Mesendoderm (in vitro differentiated cells): ENCODE measurements around the gene RITA1.

Experiments used
- DNase-seq: peaks from one replicate; pipeline ENCODE4 v3.0.0; 2013
- H2AK5ac ChIP-seq: 2 replicates; pipeline ENCODE4 v1.6.1; 2013; ENCODE audit warnings: low read length, inconsistent platforms
- H2BK120ac ChIP-seq: 2 replicates; pipeline ENCODE4 v1.6.1; 2013; ENCODE audit warnings: low read depth, mild to moderate bottlenecking, low read length, moderate library complexity, mixed read lengths
- H2BK15ac ChIP-seq: replicated peaks from 2 replicates; pipeline ENCODE4 v1.6.1; 2013; ENCODE audit warnings: low read depth, mild to moderate bottlenecking, moderate library complexity
- H2BK5ac ChIP-seq: 2 replicates; pipeline ENCODE4 v1.6.1; 2013; ENCODE audit warnings: low read length, inconsistent platforms
- H3K18ac ChIP-seq: 2 replicates; pipeline ENCODE4 v1.6.1; 2013; ENCODE audit warnings: mild to moderate bottlenecking, low read length, mixed read lengths
- H3K23ac ChIP-seq: one replicate; pipeline ENCODE4 v1.6.1; 2013; ENCODE audit warnings: low read length
- H3K27ac ChIP-seq: 2 replicates; pipeline ENCODE4 v1.5.1; 2013; ENCODE audit warnings: low read depth, mild to moderate bottlenecking, inconsistent platforms, low read length, moderate library complexity
- H3K27me3 ChIP-seq: 2 replicates; pipeline ENCODE4 v1.6.1; 2013; ENCODE audit warnings: low read length, control low read depth, mild to moderate bottlenecking, inconsistent platforms; ENCODE audit not compliant: insufficient read depth, poor library complexity
- H3K36me3 ChIP-seq: 2 replicates; pipeline ENCODE4 v1.6.1; 2013; ENCODE audit warnings: low read length, inconsistent platforms; ENCODE audit not compliant: control insufficient read depth, insufficient read depth
- H3K4ac ChIP-seq: one replicate; pipeline ENCODE4 v1.6.1; 2013; ENCODE audit warnings: low read depth, mild to moderate bottlenecking, low read length, moderate library complexity
- H3K4me1 ChIP-seq: 2 replicates; pipeline ENCODE4 v1.6.1; 2013; ENCODE audit warnings: low read depth, low read length, inconsistent platforms; ENCODE audit not compliant: control insufficient read depth
- H3K4me2 ChIP-seq: 2 replicates; pipeline ENCODE4 v1.6.1; 2013; ENCODE audit warnings: low read length
- H3K4me3 ChIP-seq: 2 replicates; pipeline ENCODE4 v1.5.1; 2013; ENCODE audit warnings: mild to moderate bottlenecking, low read length
- H3K56ac ChIP-seq: one replicate; pipeline ENCODE4 v1.6.1; 2013; ENCODE audit warnings: low read length
- H3K79me1 ChIP-seq: 2 replicates; pipeline ENCODE4 v1.6.1; 2013; ENCODE audit warnings: low read length, inconsistent platforms
- H3K79me2 ChIP-seq: 2 replicates; pipeline ENCODE4 v1.6.1; 2013; ENCODE audit warnings: mild to moderate bottlenecking, low read length; ENCODE audit not compliant: control insufficient read depth, insufficient read depth
- H3K9ac ChIP-seq: 2 replicates; pipeline ENCODE4 v1.6.1; 2013; ENCODE audit warnings: low read length, inconsistent platforms
- H4K5ac ChIP-seq: one replicate; pipeline ENCODE4 v1.6.1; 2013; ENCODE audit warnings: low read length
- H4K8ac ChIP-seq: one replicate; pipeline ENCODE4 v1.6.1; 2013; ENCODE audit warnings: low read depth, mild to moderate bottlenecking, control low read depth, low read length, moderate library complexity
- WGBS: extraction: QIAGEN DNeasy Blood & Tissue Kit; methylation state at CpG from one replicate; pipeline ENCODE4 v1.1.7; 2013; ENCODE audit warnings: low lambda C conversion rate, missing lambda C conversion rate; ENCODE audit not compliant: insufficient coverage; ENCODE audit errors: extremely low coverage; 5-methylcytosine and 5-hydroxymethylcytosine counted together

The RITA1 gene

DNA sequence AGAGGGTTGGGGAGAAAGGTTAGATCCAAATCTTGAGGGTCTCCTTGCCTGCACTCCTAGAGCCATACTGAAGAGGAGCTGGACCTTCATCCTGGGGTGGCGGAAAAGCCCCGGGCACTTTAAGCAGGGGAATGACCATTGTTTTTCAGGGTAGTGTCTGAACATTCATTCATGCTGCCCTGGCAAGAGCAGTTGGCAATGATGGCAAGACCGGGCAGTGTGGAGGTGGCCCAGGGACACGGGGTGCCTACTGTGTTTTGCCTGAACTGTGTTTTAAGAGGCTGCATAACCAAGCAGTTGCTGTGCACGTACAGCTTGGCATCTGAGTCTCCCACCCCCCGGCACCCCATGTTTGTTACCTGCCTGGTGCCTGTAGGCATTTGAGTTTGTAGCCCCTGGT lies 50.5 kb downstream of the RITA1 start:
- H4K8ac ChIP-seq = no peak overlapping the region
- no peak overlapping the region for H3K9ac ChIP-seq
- H3K36me3 ChIP-seq = no peaks in the 10 kb centered on the region
- no peak overlapping the region for H3K4me3 ChIP-seq
- no peak overlapping the region for H3K27ac ChIP-seq
- no peak overlapping the region for H3K4me2 ChIP-seq
- no peak overlapping the region for H2BK120ac ChIP-seq
- H2AK5ac ChIP-seq = no peak overlapping the region
- H2BK15ac ChIP-seq = no peak overlapping the region
- H3K4me1 ChIP-seq = peaks cover 12% of the 10 kb centered on the region
- no CpG with 5 or more reads among the region's 6 CpGs for WGBS
- no peaks in the 10 kb centered on the region for H3K79me2 ChIP-seq
- H3K4ac ChIP-seq = no peak overlapping the region
- H3K27me3 ChIP-seq = no peaks in the 10 kb centered on the region
- H3K23ac ChIP-seq = no peak overlapping the region
- H4K5ac ChIP-seq = no peak overlapping the region
- no peak overlapping the region for H2BK5ac ChIP-seq
- no peak overlapping the region for H3K18ac ChIP-seq
- no peaks in the 10 kb centered on the region for H3K79me1 ChIP-seq
- no peak overlapping the region for H3K56ac ChIP-seq
- no peak for DNase-seq

GRCh38 chr12:113236539-113237399 lies 51.2 kb downstream of the RITA1 start:
- no peak overlapping the region for H4K5ac ChIP-seq
- H3K27me3 ChIP-seq = no peaks in the 10 kb centered on the region
- H2AK5ac ChIP-seq = no peak overlapping the region
- H3K4me2 ChIP-seq = no peak overlapping the region
- H2BK5ac ChIP-seq = no peak overlapping the region
- H3K79me1 ChIP-seq = no peaks in the 10 kb centered on the region
- WGBS = no CpG with 5 or more reads among the region's 5 CpGs
- no peaks in the 10 kb centered on the region for H3K36me3 ChIP-seq
- H2BK120ac ChIP-seq = no peak overlapping the region
- H3K4me1 ChIP-seq = peaks cover 11% of the 10 kb centered on the region
- H3K9ac ChIP-seq = no peak overlapping the region
- no peak overlapping the region for H3K27ac ChIP-seq
- no peaks in the 10 kb centered on the region for H3K79me2 ChIP-seq
- no peak overlapping the region for H3K56ac ChIP-seq
- H3K23ac ChIP-seq = no peak overlapping the region
- no peak overlapping the region for H3K4me3 ChIP-seq
- no peak overlapping the region for H4K8ac ChIP-seq
- no peak overlapping the region for H3K4ac ChIP-seq
- no peak for DNase-seq
- H3K18ac ChIP-seq = no peak overlapping the region
- H2BK15ac ChIP-seq = no peak overlapping the region

DNA sequence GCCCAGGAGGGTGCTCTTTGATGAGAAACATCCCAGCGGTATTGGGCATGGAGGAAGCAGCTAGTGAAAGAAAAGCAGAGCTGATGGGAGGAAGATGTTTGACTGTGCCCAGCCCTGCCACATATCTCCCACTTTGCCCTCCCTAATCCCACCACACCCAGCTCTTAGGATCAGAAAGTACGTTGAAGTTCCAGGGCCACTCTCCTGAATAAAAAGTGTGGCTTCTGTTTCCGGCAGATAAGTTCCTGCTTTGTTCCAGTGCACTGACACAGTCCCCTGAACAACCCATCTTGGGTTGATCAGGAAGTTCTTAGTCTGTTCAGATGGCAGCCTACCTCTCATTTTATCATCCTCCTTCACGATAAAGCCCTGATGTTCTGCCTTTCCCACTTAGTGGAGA lies 52.2 kb downstream of the RITA1 start:
- no peak overlapping the region for H3K4me2 ChIP-seq
- no peak for DNase-seq
- H3K9ac ChIP-seq = no peak overlapping the region
- no peak overlapping the region for H3K4me3 ChIP-seq
- H4K8ac ChIP-seq = no peak overlapping the region
- H3K27ac ChIP-seq = no peak overlapping the region
- H3K79me2 ChIP-seq = no peaks in the 10 kb centered on the region
- no peak overlapping the region for H4K5ac ChIP-seq
- H3K79me1 ChIP-seq = no peaks in the 10 kb centered on the region
- no peaks in the 10 kb centered on the region for H3K36me3 ChIP-seq
- no peak overlapping the region for H3K23ac ChIP-seq
- H2BK120ac ChIP-seq = no peak overlapping the region
- WGBS = no CpG with 5 or more reads among the region's 4 CpGs
- H2BK5ac ChIP-seq = no peak overlapping the region
- no peak overlapping the region for H3K56ac ChIP-seq
- no peak overlapping the region for H3K4ac ChIP-seq
- no peaks in the 10 kb centered on the region for H3K27me3 ChIP-seq
- no peak overlapping the region for H3K18ac ChIP-seq
- H2BK15ac ChIP-seq = no peak overlapping the region
- no peak overlapping the region for H2AK5ac ChIP-seq
- H3K4me1 ChIP-seq = peaks cover 7% of the 10 kb centered on the region

DNA sequence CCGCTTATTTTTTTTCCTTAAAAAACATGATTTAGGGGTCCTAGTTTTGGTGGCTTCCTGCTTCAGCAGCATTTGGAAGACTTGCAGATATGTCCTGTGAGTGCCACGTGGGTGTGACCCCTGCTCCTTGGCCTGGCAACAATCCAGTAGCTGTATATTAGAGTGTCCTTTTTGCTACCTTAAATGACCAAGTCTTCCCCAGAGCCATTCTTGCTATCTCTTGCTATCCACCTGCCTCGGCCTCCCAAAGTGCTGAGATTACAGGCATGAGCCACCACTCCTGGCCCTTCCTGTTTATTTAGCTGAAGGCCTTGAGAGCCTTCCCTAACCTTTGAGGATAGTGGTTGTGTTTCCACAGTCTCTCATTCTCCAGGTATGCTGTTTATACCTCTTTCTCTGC lies 52.8 kb downstream of the RITA1 start:
- Histone ChIP-seq H3K27ac (no peak overlapping the region), H3K4me1 (peaks cover 3% of the 10 kb centered on the region)

GRCh38 chr12:113239288-113239771 lies 53.8 kb downstream of the RITA1 start:
- H2BK120ac ChIP-seq = no peak overlapping the region
- H2BK5ac ChIP-seq = no peak overlapping the region
- H3K4me1 ChIP-seq = no peaks in the 10 kb centered on the region
- no peak overlapping the region for H3K56ac ChIP-seq
- H3K36me3 ChIP-seq = no peaks in the 10 kb centered on the region
- no peak overlapping the region for H4K5ac ChIP-seq
- no peaks in the 10 kb centered on the region for H3K27me3 ChIP-seq
- H3K4me3 ChIP-seq = no peak overlapping the region
- H3K4me2 ChIP-seq = no peak overlapping the region
- H2AK5ac ChIP-seq = no peak overlapping the region
- H4K8ac ChIP-seq = no peak overlapping the region
- no peak overlapping the region for H2BK15ac ChIP-seq
- no peak overlapping the region for H3K23ac ChIP-seq
- no peak overlapping the region for H3K4ac ChIP-seq
- H3K18ac ChIP-seq = no peak overlapping the region
- WGBS = no CpG with 5 or more reads among the region's 3 CpGs
- H3K79me2 ChIP-seq = no peaks in the 10 kb centered on the region
- no peak overlapping the region for H3K9ac ChIP-seq
- no peak for DNase-seq
- no peaks in the 10 kb centered on the region for H3K79me1 ChIP-seq
- no peak overlapping the region for H3K27ac ChIP-seq

More for the DNA sequence above, 52.8 kb downstream of the RITA1 start:
- Histone ChIP-seq H3K9ac (no peak overlapping the region), H3K23ac (no peak overlapping the region), H2BK5ac (no peak overlapping the region), H3K27me3 (no peaks in the 10 kb centered on the region), H4K5ac (no peak overlapping the region), H3K79me1 (no peaks in the 10 kb centered on the region), H3K4ac (no peak overlapping the region), H3K36me3 (no peaks in the 10 kb centered on the region), H2BK120ac (no peak overlapping the region), H2AK5ac (no peak overlapping the region), H3K4me3 (no peak overlapping the region), H3K56ac (no peak overlapping the region), H3K4me2 (no peak overlapping the region), H3K79me2 (no peaks in the 10 kb centered on the region), H4K8ac (no peak overlapping the region), H2BK15ac (no peak overlapping the region), H3K18ac (no peak overlapping the region)
- no CpG with 5 or more reads among the region's 3 CpGs for WGBS
- DNase-seq = no peak
